HT-29 (cell line): ENCODE measurements around the gene MINAR2. TPM values are rescaled to one million over a fixed set of nuclear protein-coding genes. Genes with fewer than 3 reads are reported as not detected.

ENCODE experiments used
- DNase-seq: peaks from one replicate; pipeline ENCODE4 v3.0.0-alpha.2; 2015; ENCODE audit warnings: low spot score
- total RNA-seq: library from RNA; depleted of rRNA; stranded (reverse); fragments of >200 nt; shearing (Covaris generic); gene quantifications from 2 replicates; pipeline ENCODE4 v1.2.3, GENCODE V29; 2014; rRNA removed

The MINAR2 gene
- total RNA-seq, 1 experiment from 2014 or later, result not detected

DNA sequence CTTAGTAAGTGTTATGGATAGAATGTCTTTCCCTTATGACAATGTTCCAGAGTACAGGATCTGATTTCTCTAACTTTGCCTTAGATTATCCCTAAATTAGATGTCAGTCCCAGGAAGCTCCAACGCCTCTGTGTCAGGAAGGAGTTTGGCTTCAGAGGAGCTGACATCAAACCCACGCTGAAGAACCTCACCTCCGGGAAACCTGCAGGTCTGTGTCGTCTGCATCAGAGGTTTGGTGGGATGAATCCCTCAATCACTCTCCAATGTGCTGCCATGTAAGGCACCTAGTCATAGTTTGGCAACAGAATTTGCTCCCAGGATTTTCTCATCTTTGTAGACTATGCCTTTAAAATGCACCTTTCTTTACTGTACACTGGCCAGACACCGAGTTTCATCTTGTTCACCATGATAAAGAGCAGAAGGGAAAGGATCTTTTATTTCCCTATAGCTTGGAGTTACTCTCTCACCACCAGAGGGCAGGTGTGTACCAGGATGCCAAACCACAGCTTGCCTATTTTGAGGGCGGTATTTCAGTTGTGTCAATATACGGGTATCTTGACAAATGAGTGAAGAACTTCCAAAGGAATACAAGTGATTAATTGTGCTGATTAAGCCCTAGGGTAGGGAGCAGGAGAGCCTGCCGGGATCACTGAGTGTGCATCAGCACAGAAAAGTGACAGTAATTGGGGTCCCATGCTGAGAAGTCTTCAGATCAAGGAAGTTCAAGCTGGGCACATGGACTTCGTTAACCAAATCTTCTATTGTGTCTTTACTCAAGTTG, 23.4 kb downstream of the MINAR2 start:
- peak; percentile 72 for DNase-seq

DNA sequence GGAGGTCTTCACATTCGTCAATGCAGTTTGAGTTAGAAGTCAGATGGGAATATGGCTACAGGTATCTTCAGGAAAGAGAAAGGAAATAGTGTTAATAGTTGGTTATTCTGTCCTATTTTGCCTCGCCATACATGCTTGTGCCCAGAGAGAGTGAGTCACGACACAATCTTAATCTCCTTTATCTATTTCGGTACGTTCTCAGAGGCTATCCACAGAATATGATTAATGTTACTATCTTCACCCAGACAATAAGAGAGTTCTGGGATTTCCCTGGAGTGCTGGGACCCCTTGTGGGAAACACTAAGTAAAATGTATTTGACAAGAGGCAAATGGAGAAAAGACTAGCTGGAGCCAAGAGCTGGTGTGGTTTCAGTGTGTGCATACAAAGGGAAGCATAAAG, 25.5 kb downstream of the MINAR2 start:
- no peak for DNase-seq

DNA sequence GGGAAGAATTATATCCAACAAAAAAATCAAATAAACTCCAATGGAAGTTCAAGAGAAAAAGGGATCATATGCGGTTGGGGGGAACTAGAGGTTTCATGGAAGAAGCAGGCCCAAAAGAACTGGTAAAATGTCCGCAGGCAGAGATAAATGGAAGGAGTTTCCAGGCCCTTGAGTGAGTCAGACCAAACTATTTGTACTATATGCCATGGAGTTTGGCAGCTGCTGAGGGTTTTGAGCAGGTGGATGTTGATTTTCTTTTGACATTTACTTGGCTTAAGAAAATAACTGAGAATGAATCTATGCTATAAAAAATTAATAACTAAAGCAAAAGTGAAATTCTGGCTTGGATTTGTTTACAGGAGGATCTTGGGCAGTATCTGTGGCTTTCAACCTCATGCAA, 33.7 kb downstream of the MINAR2 start:
- no peak for DNase-seq

DNA sequence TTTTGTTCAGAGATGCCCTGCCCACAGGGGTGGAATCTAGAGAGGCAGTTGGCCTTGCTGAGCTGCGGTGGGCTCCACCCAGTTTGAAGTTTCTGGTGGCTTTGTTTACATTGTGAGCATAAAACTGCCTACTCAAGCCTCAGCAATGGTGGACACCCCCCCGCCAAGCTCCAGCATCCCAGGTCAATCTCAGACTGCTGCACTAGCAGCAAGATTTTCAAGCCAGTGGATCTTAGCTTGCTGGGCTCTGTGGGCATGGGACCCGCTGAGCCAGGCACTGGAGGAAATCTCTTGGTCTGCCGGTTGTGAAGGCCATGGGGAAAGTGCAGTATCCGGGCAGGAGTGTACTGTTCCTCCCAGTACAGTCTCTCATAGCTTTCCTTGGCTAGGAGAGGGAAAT, 55.5 kb downstream of the MINAR2 start:
- DNase-seq, result no peak

DNA sequence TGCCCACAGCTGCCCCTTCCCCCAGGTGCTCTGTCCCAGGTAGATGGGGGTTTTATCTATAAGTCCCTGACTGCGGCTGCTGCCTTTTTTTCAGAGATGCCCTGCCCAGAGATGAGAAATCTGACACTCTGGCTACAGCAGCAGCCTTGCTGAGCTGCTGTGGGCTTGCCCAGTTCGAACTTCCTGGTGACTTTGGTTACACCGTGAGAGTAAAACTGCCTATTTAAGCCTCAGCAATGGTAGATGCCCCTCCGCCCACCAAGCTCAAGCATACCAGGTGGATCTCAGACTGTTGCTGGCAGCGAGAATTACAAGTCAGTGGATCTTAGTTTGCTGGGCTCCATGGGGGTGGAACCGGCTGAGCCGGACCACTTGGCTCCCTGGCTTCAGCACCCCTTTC, 56.8 kb downstream of the MINAR2 start:
- DNase-seq, result no peak

DNA sequence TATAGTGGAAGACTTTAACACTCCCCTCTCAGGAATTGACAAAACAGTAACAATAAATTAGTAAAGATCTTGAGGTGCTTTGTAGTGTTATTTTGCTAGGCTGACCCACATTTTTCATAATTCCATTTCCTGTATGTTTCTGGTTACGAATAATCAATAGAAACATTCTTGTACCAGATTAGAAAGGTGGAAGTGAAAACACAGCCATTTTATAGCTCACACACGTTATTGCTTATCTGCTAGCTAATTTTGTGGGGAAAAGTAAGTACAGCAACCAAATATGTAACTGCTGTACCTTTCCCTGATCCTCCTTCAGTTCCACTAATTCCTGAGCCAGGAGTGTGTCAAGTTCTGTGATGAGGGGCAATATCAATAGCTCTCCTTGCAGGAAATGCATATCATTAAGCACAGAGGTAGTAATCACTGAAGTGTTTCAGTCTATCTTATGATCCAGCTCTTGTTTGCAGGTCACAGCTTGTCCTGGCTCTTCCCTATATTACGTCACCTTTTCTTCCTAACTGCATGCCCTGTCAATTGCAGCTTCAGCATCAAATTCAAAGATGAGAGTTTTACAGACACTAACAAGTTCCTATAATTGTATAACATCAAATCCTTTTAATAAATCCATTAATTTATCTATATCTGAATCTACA, 59.4 kb downstream of the MINAR2 start:
- DNase-seq, result no peak

Other genes with a start within 250 kb of the MINAR2 start
- not detected in 2 replicates for gene CHSY3, start 156.4 kb downstream of the MINAR2 start, total RNA-seq